B cell (primary cell): ENCODE measurements around the gene ING5. TPM values are rescaled to one million over a fixed set of nuclear protein-coding genes. Genes with fewer than 3 reads are reported as not detected.
"Not testable (repeated sequence)": the region's sequence is repeated elsewhere in the genome, so short reads cannot be mapped to it uniquely, and the experiment has no call there.

Source experiments
- ATAC-seq: fragments of 200-7000 bp; cut with Tn5 transposase; one replicate; pipeline ENCODE4 v1.10.0; 2021; ENCODE audit warnings: low read depth, mild to moderate bottlenecking, moderate number of reproducible peaks, moderate library complexity
- CTCF ChIA-PET: fragments of 350-600 bp; sonication (Branson Sonifier 250); formaldehyde crosslinking; loops from one replicate; lab custom pipeline; 2021; ENCODE audit warnings: antibody characterized with exemption, inconsistent platforms; lab: Charles Lee
- POLR2A ChIA-PET: fragments of 350-600 bp; sonication (Branson Sonifier 250); formaldehyde crosslinking; loops from one replicate; lab custom pipeline; 2021; ENCODE audit warnings: antibody characterized with exemption; lab: Charles Lee
- DNase-seq: peaks from one replicate; pipeline ENCODE4 v3.0.0; 2013
- H2AFZ ChIP-seq: 2 replicates; pipeline ENCODE4 v1.6.1; 2012; ENCODE audit warnings: mild to moderate bottlenecking, low read depth, low read length; ENCODE audit not compliant: insufficient read depth, poor library complexity, severe bottlenecking
- H3K27ac ChIP-seq, 2 donors: 1 replicate in 1 of 2; 2 replicates in 1 of 2; pipeline ENCODE4 v1.5.1; 2012 to 2013; ENCODE audit warnings: low read length in 2 of 2, mild to moderate bottlenecking in 2 of 2, moderate library complexity in 1 of 2
- H3K27me3 ChIP-seq, 4 experiments: fragments of 200-600 bp in 1 of 4; sonication (generic) in 1 of 4; replicated peaks in 1 of 4; 1 replicate in 2 of 4; 2 replicates in 2 of 4; pipeline versions ENCODE4 v1.6.1 to v1.7.0; 2013 to 2016; ENCODE audit warnings: low read length in 3 of 4, mild to moderate bottlenecking in 2 of 4, mixed read lengths in 1 of 4, moderate library complexity in 1 of 4; ENCODE audit not compliant: insufficient read depth in 4 of 4, control insufficient read depth in 3 of 4; ENCODE audit errors: control extremely low read depth in 1 of 4
- H3K36me3 ChIP-seq, 2 experiments: replicated peaks in 1 of 2; 1 replicate in 1 of 2; 2 replicates in 1 of 2; pipeline versions ENCODE4 v1.6.1 to v1.7.1; 2013; ENCODE audit warnings: low read length in 1 of 2; ENCODE audit not compliant: insufficient read depth in 2 of 2, control insufficient read depth in 1 of 2; ENCODE audit errors: control extremely low read depth in 1 of 2, extremely low read depth in 1 of 2
- H3K4me1 ChIP-seq, 2 donors: fragments of 200-600 bp in 1 of 2; sonication (generic) in 1 of 2; 1 replicate in 1 of 2; 2 replicates in 1 of 2; pipeline versions ENCODE4 v1.5.1 to v1.6.1; 2013 to 2017; ENCODE audit warnings: low read length in 2 of 2; ENCODE audit not compliant: control insufficient read depth in 2 of 2, insufficient read depth in 2 of 2
- H3K4me2 ChIP-seq: replicated peaks from 2 replicates; pipeline ENCODE3; 2012; ENCODE audit warnings: mild to moderate bottlenecking, low read depth, low read length; ENCODE audit not compliant: poor library complexity, severe bottlenecking
- H3K4me3 ChIP-seq, 5 experiments: fragments of 200-600 bp in 1 of 5; sonication (generic) in 1 of 5; 1 replicate in 3 of 5; 2 replicates in 2 of 5; pipeline versions ENCODE4 v1.5.1 to v1.7.0; 2011 to 2016; ENCODE audit warnings: low read length in 4 of 5, mild to moderate bottlenecking in 4 of 5, low read depth in 2 of 5, control low read depth in 1 of 5, moderate library complexity in 1 of 5; ENCODE audit not compliant: insufficient read depth in 1 of 5; ENCODE audit errors: control extremely low read depth in 1 of 5, extremely low read depth in 1 of 5
- H3K79me2 ChIP-seq: fragments of 200-600 bp; sonication (generic); one replicate; pipeline ENCODE4 v1.6.0; 2016; ENCODE audit warnings: low read length; ENCODE audit not compliant: control insufficient read depth, insufficient read depth
- H3K9ac ChIP-seq: fragments of 200-600 bp; sonication (generic); 2 replicates; pipeline ENCODE4 v1.6.1; 2017; ENCODE audit warnings: mild to moderate bottlenecking, low read length, moderate library complexity
- H3K9me3 ChIP-seq, 3 donors: one replicate each; pipeline versions ENCODE4 v1.6.1 to v1.7.1; 2013; ENCODE audit warnings: low read length in 2 of 3; ENCODE audit not compliant: control insufficient read depth in 2 of 3, insufficient read depth in 1 of 3; ENCODE audit errors: control extremely low read depth in 1 of 3
- H4K20me1 ChIP-seq: 2 replicates; pipeline ENCODE4 v1.6.0; 2012; ENCODE audit warnings: mild to moderate bottlenecking, low read length; ENCODE audit not compliant: insufficient read depth, control insufficient read depth, poor library complexity, severe bottlenecking
- H3K27ac Mint-ChIP-seq: one replicate; pipeline ENCODE4 v1.8.0; 2021; ENCODE audit warnings: mixed read lengths
- H3K27me3 Mint-ChIP-seq: one replicate; pipeline ENCODE4 v1.8.0; 2021; ENCODE audit warnings: mixed read lengths
- H3K4me1 Mint-ChIP-seq: one replicate; pipeline ENCODE4 v1.8.0; 2021; ENCODE audit warnings: mixed read lengths
- H3K4me3 Mint-ChIP-seq: one replicate; pipeline ENCODE4 v1.8.0; 2021; ENCODE audit warnings: mixed read lengths
- H3K9me3 Mint-ChIP-seq: one replicate; pipeline ENCODE4 v1.8.0; 2022; ENCODE audit warnings: mixed read lengths; ENCODE audit not compliant: insufficient read depth
- CTCF ChIP-seq: fragments of 200-600 bp; IDR thresholded peaks from one replicate; pipeline ENCODE4 v1.8.0; 2022; ENCODE audit warnings: antibody characterized with exemption, mild to moderate bottlenecking
- WGBS: methylation state at CpG from one replicate; pipeline ENCODE4 v1.1.5; 2013; ENCODE audit warnings: missing lambda C conversion rate; ENCODE audit not compliant: insufficient coverage; 5-methylcytosine and 5-hydroxymethylcytosine counted together
- intact Hi-C: fragments of 100-400 bp; cut with micrococcal nuclease; formaldehyde crosslinking; loops from one replicate; pipeline ENCODE4 v1.10.0; 2022
- polyA plus RNA-seq: library from polyadenylated mRNA; depleted of rRNA; stranded (reverse); fragments of >200 nt; gene quantifications from 2 replicates; pipeline ENCODE4 v1.2.3, GENCODE V29; 2012
- total RNA-seq, 2 donors: library from RNA; stranded (reverse); fragments of 120-200 nt in 1 of 2; gene quantifications; 1 replicate in 1 of 2; 2 replicates in 1 of 2; pipeline versions ENCODE4 v1.2.3 to v1.2.4, GENCODE V29; 2013 to 2022

ING5 gene
- total and polyA plus RNA-seq, 2 donors (not counting 1 experiment from before 2014, with no cell fraction given): 70.7 to 82.9 TPM

DNA sequence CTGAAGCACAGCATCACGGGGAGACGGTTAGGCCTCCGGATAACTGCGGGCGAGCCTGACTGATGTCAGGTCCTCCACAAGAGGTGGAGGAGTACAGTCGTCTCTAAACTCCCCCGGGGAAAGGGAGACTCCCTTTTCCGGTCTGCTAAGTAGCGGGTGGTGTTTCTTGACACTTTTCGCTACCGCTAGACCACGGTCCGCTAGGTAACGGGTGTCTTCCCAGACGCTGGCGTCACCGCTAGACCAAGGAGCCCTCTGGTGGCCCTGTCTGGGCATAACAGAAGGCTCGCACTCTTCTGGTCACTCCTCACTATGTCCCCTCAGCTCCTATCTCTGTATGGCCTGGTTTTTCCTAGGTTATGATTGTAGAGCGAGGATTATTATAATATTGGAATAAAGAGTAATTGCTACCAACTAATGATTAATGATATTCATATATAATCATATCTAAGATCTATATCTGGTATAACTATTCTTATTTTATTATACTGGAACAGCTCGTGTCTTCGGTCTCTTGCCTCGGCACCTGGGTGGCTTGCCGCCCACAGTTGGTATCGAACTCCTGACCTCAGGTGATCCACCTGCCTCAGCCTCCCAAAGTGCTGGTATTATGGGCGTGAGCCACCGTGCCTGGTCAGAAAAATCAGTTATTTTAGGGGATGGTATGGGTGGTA lies 30.8 kb downstream of the ING5 start:
- H4K20me1 ChIP-seq, H2AFZ ChIP-seq, H3K79me2 ChIP-seq, H3K9ac ChIP-seq, H3K9me3 Mint-ChIP-seq, H3K4me2 ChIP-seq, H3K36me3 ChIP-seq, H3K27me3 ChIP-seq, H3K4me3 ChIP-seq, ATAC-seq, intact Hi-C loops, H3K9me3 ChIP-seq, H3K27me3 Mint-ChIP-seq: not testable (repeated sequence)
- peaks cover 4 to 28% of the 10 kb centered on the region in 2 donors for H3K4me1 ChIP-seq
- Mint-ChIP-seq H3K27ac (peak overlapping the region; percentile 88), H3K4me1 (peaks cover 37% of the 10 kb centered on the region), H3K4me3 (peak overlapping the region; percentile 80)
- 42% methylated on average over 15 of the region's 26 CpGs for WGBS
- ChIA-PET CTCF (interaction anchor here (1.1 to 5.8 kb wide), 5 partner anchors 7 to 882 kb away, joined by 3 to 41 read pairs (median 3); partner anchors contain the start of genes DTYMK and ING5), POLR2A (interaction anchor here (2.9 kb wide), 2 partner anchors 31 to 95 kb away, joined by 9 to 30 read pairs; partner anchors contain the start of genes ATG4B, ING5 and THAP4)
- peak overlapping the region; percentile 6 to 52 for H3K27ac ChIP-seq
- DNase-seq: peak; percentile 92
- TF ChIP-seq CTCF: peak; percentile 82
